ENCODE results near the gene EXO1.

GRCh38 chr1:241891296-241891695, 43.3 kb downstream of the EXO1 start:
- no peak for TF ChIP-seq CTCF (IDR thresholded peaks at IDR 0.05)
- TF ChIP-seq EP300 (IDR thresholded peaks at IDR 0.05; ENCODE audit: low read depth) = no peak
- TF ChIP-seq POLR2AphosphoS5 (IDR thresholded peaks at IDR 0.05) = no peak
